GM06990 (cell line): ENCODE measurements around the gene FAM83E.
A peak's percentile ranks its signal among the peaks of the same experiment; 100 is the strongest.

Source experiments
- DNase-seq: peaks from one replicate; pipeline ENCODE4 v3.0.0-alpha.2; 2011; ENCODE audit not compliant: insufficient read length; ENCODE audit errors: extremely low read depth
- H3K27me3 ChIP-seq: replicated peaks from 2 replicates; pipeline ENCODE4 v1.6.0; 2011; ENCODE audit warnings: low read length; ENCODE audit not compliant: control insufficient read depth, insufficient read depth
- H3K36me3 ChIP-seq: 2 replicates; pipeline ENCODE4 v1.5.1; 2011; ENCODE audit warnings: low read length; ENCODE audit not compliant: control insufficient read depth, insufficient read depth
- H3K4me3 ChIP-seq: replicated peaks from 2 replicates; pipeline ENCODE4 v1.5.1; 2011; ENCODE audit warnings: low read depth, mild to moderate bottlenecking, control low read depth, low read length
- CTCF ChIP-seq: IDR thresholded peaks from 2 replicates; pipeline ENCODE4 v1.5.1; 2011; ENCODE audit warnings: low read length, control low read depth, mild to moderate bottlenecking, inconsistent platforms; ENCODE audit not compliant: insufficient read depth, poor library complexity, severe bottlenecking

Gene FAM83E

GRCh38 chr19:48627865-48628314 is 13.0 kb upstream of the FAM83E start:
- DNase-seq, result no peak
- H3K27me3 ChIP-seq, result no peaks in the 10 kb centered on the region
- peaks cover 10% of the 10 kb centered on the region for H3K36me3 ChIP-seq
- TF ChIP-seq CTCF, result no peak
- H3K4me3 ChIP-seq, result no peak overlapping the region

GRCh38 chr19:48627201-48627864 is 12.5 kb upstream of the FAM83E start:
- Histone ChIP-seq H3K36me3 (peaks cover 10% of the 10 kb centered on the region), H3K4me3 (no peak overlapping the region), H3K27me3 (no peaks in the 10 kb centered on the region)
- DNase-seq, result no peak
- no peak for TF ChIP-seq CTCF

GRCh38 chr19:48625891-48626327 is 11.0 kb upstream of the FAM83E start:
- Histone ChIP-seq H3K36me3 (peaks cover 9% of the 10 kb centered on the region), H3K27me3 (no peaks in the 10 kb centered on the region), H3K4me3 (no peak overlapping the region)
- no peak for TF ChIP-seq CTCF
- no peak for DNase-seq

GRCh38 chr19:48624791-48625723 is 10.2 kb upstream of the FAM83E start:
- H3K4me3 ChIP-seq, result peak overlapping the region; percentile 71
- H3K27me3 ChIP-seq, result no peaks in the 10 kb centered on the region
- no peak for DNase-seq
- TF ChIP-seq CTCF, result no peak
- H3K36me3 ChIP-seq, result peaks cover 6% of the 10 kb centered on the region

- H3K4me3 ChIP-seq, result peak overlapping the region; percentile 71
- DNase-seq, result peak; percentile 98
- H3K36me3 ChIP-seq, result peaks cover 2% of the 10 kb centered on the region
- H3K27me3 ChIP-seq, result no peaks in the 10 kb centered on the region
- no peak for TF ChIP-seq CTCF
Measured at GRCh38 chr19:48624067-48624594, 9.3 kb upstream of the FAM83E start.
